Measurements from ENCODE around the gene CHD5. TPM values are rescaled to one million over a fixed set of nuclear protein-coding genes. Genes with fewer than 3 reads are reported as not detected.

CHD5 gene
- total RNA-seq, 4 donors from 2014 or later: 5.5 to 16.9 (median 12.0) TPM

GRCh38 chr1:6094801-6095505 is 85.2 kb downstream of the CHD5 start:
- peaks cover 0 to 10% (median 1%) of the 10 kb centered on the region in 4 donors for H3K4me1 ChIP-seq
- peaks cover 0 to 6% (median 0%) of the 10 kb centered on the region in 4 donors for H3K27me3 ChIP-seq
- no peak for DNase-seq (ENCODE audit: extremely low spot score)
- TF ChIP-seq POLR2AphosphoS5 (IDR thresholded peaks at IDR 0.05): no peak
- TF ChIP-seq EP300 (IDR thresholded peaks at IDR 0.05): no peak
- no peak for TF ChIP-seq CTCF (IDR thresholded peaks at IDR 0.05)
- no peak for TF ChIP-seq POLR2A (IDR thresholded peaks at IDR 0.05; ENCODE audit: low read depth)
- no peaks in the 10 kb centered on the region for H3K9me3 ChIP-seq
- H3K36me3 ChIP-seq: peaks cover 0 to 18% (median 7%) of the 10 kb centered on the region in 4 donors
- no peak overlapping the region for H3K4me3 ChIP-seq
- 77% methylated on average over 4 of the region's 21 CpGs for WGBS
- H3K27ac ChIP-seq (replicated peaks in 1 of 4): no peak overlapping the region
- intact Hi-C loops (cut with DNase I): no loop called here

GRCh38 chr1:6094246-6094645 is 85.9 kb downstream of the CHD5 start:
- TF ChIP-seq EP300 (IDR thresholded peaks at IDR 0.05) (no peak), POLR2AphosphoS5 (IDR thresholded peaks at IDR 0.05) (no peak), CTCF (IDR thresholded peaks at IDR 0.05) (no peak), POLR2A (IDR thresholded peaks at IDR 0.05; ENCODE audit: low read depth) (no peak)
- H3K36me3 ChIP-seq: peaks cover 0 to 18% (median 7%) of the 10 kb centered on the region in 4 donors
- 88% methylated on average over 11 of the region's 19 CpGs for WGBS
- peaks cover 0 to 7% (median 1%) of the 10 kb centered on the region in 4 donors for H3K4me1 ChIP-seq
- no peaks in the 10 kb centered on the region for H3K27me3 ChIP-seq
- no peak for DNase-seq (ENCODE audit: extremely low spot score)
- no peak overlapping the region for H3K27ac ChIP-seq (replicated peaks in 1 of 4)
- H3K4me3 ChIP-seq: no peak overlapping the region
- intact Hi-C loops (cut with DNase I): no loop called here
- H3K9me3 ChIP-seq: no peaks in the 10 kb centered on the region

GRCh38 chr1:6093611-6094010 is 86.5 kb downstream of the CHD5 start:
- no peaks in the 10 kb centered on the region for H3K9me3 ChIP-seq
- peaks cover 0 to 18% (median 5%) of the 10 kb centered on the region in 4 donors for H3K36me3 ChIP-seq
- DNase-seq (ENCODE audit: extremely low spot score): no peak
- no peak for TF ChIP-seq POLR2AphosphoS5 (IDR thresholded peaks at IDR 0.05)
- 91% methylated on average over 9 of the region's 9 CpGs for whole genome bisulfite sequencing
- peaks cover 0 to 2% (median 0%) of the 10 kb centered on the region in 4 donors for H3K4me1 ChIP-seq
- H3K27ac ChIP-seq (replicated peaks in 1 of 4): no peak overlapping the region
- H3K27me3 ChIP-seq: no peaks in the 10 kb centered on the region
- H3K4me3 ChIP-seq: no peak overlapping the region
- intact Hi-C loops (cut with DNase I): no loop called here

- peaks cover 0 to 2% (median 0%) of the 10 kb centered on the region in 4 donors for H3K4me1 ChIP-seq
- H3K27me3 ChIP-seq: no peaks in the 10 kb centered on the region
- WGBS: 79% methylated on average over 10 of the region's 10 CpGs
- H3K9me3 ChIP-seq: no peaks in the 10 kb centered on the region
- TF ChIP-seq CTCF (IDR thresholded peaks at IDR 0.05): no peak
- TF ChIP-seq POLR2AphosphoS5 (IDR thresholded peaks at IDR 0.05): no peak
- TF ChIP-seq POLR2A (IDR thresholded peaks at IDR 0.05; ENCODE audit: low read depth): no peak
- no peak for TF ChIP-seq EP300 (IDR thresholded peaks at IDR 0.05)
- no peak for DNase-seq (ENCODE audit: extremely low spot score)
- H3K4me3 ChIP-seq: no peak overlapping the region
- peaks cover 0 to 18% (median 5%) of the 10 kb centered on the region in 4 donors for H3K36me3 ChIP-seq
- H3K27ac ChIP-seq (replicated peaks in 1 of 4): no peak overlapping the region
- intact Hi-C loops (cut with DNase I): no loop called here
These were observed 87.0 kb downstream of the CHD5 start for GRCh38 chr1:6093071-6093470.

GRCh38 chr1:6092211-6092610 is 87.9 kb downstream of the CHD5 start:
- peaks cover 0 to 18% (median 5%) of the 10 kb centered on the region in 4 donors for H3K36me3 ChIP-seq
- intact Hi-C loops (cut with DNase I): no loop called here

More at GRCh38 chr1:6092211-6092610, 87.9 kb downstream of the CHD5 start:
- WGBS: 96% methylated on average over 4 of the region's 10 CpGs
- Histone ChIP-seq H3K4me1 (no peaks in the 10 kb centered on the region), H3K27me3 (no peaks in the 10 kb centered on the region), H3K4me3 (no peak overlapping the region), H3K9me3 (no peaks in the 10 kb centered on the region), H3K27ac (replicated peaks in 1 of 4) (no peak overlapping the region)
- no peak for TF ChIP-seq CTCF (IDR thresholded peaks at IDR 0.05)
- TF ChIP-seq POLR2A (IDR thresholded peaks at IDR 0.05; ENCODE audit: low read depth): no peak
- TF ChIP-seq EP300 (IDR thresholded peaks at IDR 0.05): no peak
- no peak for TF ChIP-seq POLR2AphosphoS5 (IDR thresholded peaks at IDR 0.05)
- DNase-seq (ENCODE audit: extremely low spot score): no peak

Measured in esophagus muscularis mucosa (tissue), 4 donors.